Erythroblast (primary cell): ENCODE data around the gene CD82.

Experiments
- GATA1 ChIP-seq: IDR thresholded peaks from 2 replicates; pipeline ENCODE4 v1.6.1; 2011; ENCODE audit warnings: low read depth, mild to moderate bottlenecking, control low read depth, low read length, moderate library complexity
- POLR2A ChIP-seq: IDR thresholded peaks from 2 replicates; pipeline ENCODE4 v1.6.1; 2011; ENCODE audit warnings: mild to moderate bottlenecking, low read length

DNA sequence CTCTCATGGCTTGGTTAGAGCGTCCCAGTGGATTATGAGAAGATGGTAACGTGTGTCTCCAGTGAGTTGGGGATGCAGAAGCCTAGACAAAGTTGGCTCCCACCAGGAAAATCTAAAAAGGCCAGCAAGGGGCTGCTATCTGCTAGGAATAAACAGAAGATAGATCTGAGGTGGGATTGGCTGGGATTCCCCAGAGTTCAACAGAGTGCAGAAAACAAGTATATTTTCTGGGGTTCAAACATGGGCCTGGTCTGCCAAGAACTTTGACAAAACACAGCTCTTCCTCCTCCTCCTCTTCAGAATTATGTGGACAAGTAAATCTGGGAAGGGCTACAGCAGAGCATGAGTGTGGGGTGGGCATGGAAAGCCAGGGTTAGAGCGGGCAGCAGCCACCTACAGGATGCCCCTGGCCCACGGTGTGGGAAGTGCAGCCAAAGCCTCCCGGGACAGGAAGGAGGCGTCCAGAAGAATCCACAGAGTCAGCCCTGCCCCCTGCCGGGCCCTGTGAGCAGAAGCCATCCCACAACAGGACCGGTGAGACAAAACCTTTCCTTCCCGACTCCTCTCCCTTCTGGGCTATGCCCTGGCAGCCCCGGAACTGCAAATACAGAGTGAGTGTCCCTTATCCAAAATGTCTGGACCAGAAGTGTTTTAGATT, 67.1 kb downstream of the CD82 start:
- TF ChIP-seq POLR2A (no peak), GATA1 (no peak)
